Activated gamma-delta T cell treated with Interleukin-2 at 50 U/mL for 16 hours (primary cell): Measurements from ENCODE around the gene TUSC7.

Experiments used
- DNase-seq: peaks from one replicate; pipeline ENCODE4 v3.0.0-alpha.2; 2020

The TUSC7 gene

GRCh38 chr3:116709479-116709878 is at the start of gene TUSC7:
TUSC7 (plus strand) TSS chr3:116709779.
- no peak for DNase-seq

GRCh38 chr3:116661196-116661595 is 48.4 kb upstream of the TUSC7 start:
- no peak for DNase-seq

GRCh38 chr3:116663161-116664110 is 46.1 kb upstream of the TUSC7 start:
- no peak for DNase-seq

GRCh38 chr3:116667324-116667723 is 42.3 kb upstream of the TUSC7 start:
- DNase-seq, result no peak

GRCh38 chr3:116667791-116668190 is 41.8 kb upstream of the TUSC7 start:
- DNase-seq, result no peak

- no peak for DNase-seq
Measured at GRCh38 chr3:116669576-116669975, 40.0 kb upstream of the TUSC7 start.

GRCh38 chr3:116671151-116671550 is 38.4 kb upstream of the TUSC7 start:
- no peak for DNase-seq

GRCh38 chr3:116678853-116679252 is 30.7 kb upstream of the TUSC7 start:
- DNase-seq, result no peak

GRCh38 chr3:116691041-116691440 is 18.5 kb upstream of the TUSC7 start:
- no peak for DNase-seq

- no peak for DNase-seq
Measured at GRCh38 chr3:116701070-116701469, 8.5 kb upstream of the TUSC7 start.

GRCh38 chr3:116702334-116702733 is 7.2 kb upstream of the TUSC7 start:
- DNase-seq, result no peak

GRCh38 chr3:116707531-116707930 is 2.0 kb upstream of the TUSC7 start:
- no peak for DNase-seq

GRCh38 chr3:116716490-116716889 is 6.9 kb downstream of the TUSC7 start:
- no peak for DNase-seq

GRCh38 chr3:116717566-116717965 is 8.0 kb downstream of the TUSC7 start:
- DNase-seq, result no peak

- DNase-seq, result no peak
Measured at GRCh38 chr3:116728454-116728853, 18.9 kb downstream of the TUSC7 start.

GRCh38 chr3:116734243-116734642 is 24.7 kb downstream of the TUSC7 start:
- no peak for DNase-seq

GRCh38 chr3:116739678-116740077 is 30.1 kb downstream of the TUSC7 start:
- no peak for DNase-seq

- no peak for DNase-seq
Measured at GRCh38 chr3:116740293-116740692, 30.7 kb downstream of the TUSC7 start.

GRCh38 chr3:116741467-116741866 is 31.9 kb downstream of the TUSC7 start:
- no peak for DNase-seq

- no peak for DNase-seq
Measured at GRCh38 chr3:116743062-116743461, 33.5 kb downstream of the TUSC7 start.

- DNase-seq, result no peak
Measured at GRCh38 chr3:116749388-116749787, 39.8 kb downstream of the TUSC7 start.

- DNase-seq, result no peak
Measured at GRCh38 chr3:116757315-116757714, 47.7 kb downstream of the TUSC7 start.

GRCh38 chr3:116759316-116759715 is 49.7 kb downstream of the TUSC7 start:
- no peak for DNase-seq
